ENCODE data around the gene CIBAR2.

The CIBAR2 gene

GRCh38 chr16:85100265-85100664 lies 12.0 kb downstream of the CIBAR2 start:
- no peak for FAIRE-seq

GRCh38 chr16:85098565-85098964 lies 13.7 kb downstream of the CIBAR2 start:
- no peak for FAIRE-seq

GRCh38 chr16:85096921-85097320 lies 15.4 kb downstream of the CIBAR2 start:
- no peak for FAIRE-seq

GRCh38 chr16:85094812-85095211 lies 17.5 kb downstream of the CIBAR2 start:
- no peak for FAIRE-seq

- no peak for FAIRE-seq
These were observed 18.0 kb downstream of the CIBAR2 start for GRCh38 chr16:85094176-85094805.

- no peak for FAIRE-seq
These were observed 18.6 kb downstream of the CIBAR2 start for GRCh38 chr16:85093705-85094104.

GRCh38 chr16:85092851-85093250 lies 19.4 kb downstream of the CIBAR2 start:
- FAIRE-seq, result no peak

GRCh38 chr16:85092309-85092708 lies 20.0 kb downstream of the CIBAR2 start:
- no peak for FAIRE-seq

DNA sequence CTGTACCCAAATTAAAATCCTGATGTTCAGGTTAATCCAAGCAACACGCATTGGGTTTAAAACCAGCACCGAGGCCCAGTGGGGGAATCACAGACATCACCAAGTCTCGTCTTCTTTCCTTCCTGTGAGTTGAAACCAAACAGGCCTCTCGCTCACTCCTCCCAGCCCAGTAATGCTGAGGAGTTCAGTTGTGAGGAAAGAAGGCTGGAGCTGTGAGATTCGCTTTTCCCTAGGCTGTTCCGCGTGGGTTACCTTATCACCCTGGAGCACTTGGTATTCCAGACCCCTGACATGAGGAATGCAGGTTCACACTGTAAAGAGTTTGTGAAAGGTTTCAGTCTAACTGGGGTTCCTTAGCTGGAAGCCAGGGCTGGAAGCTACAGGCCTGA lies 20.8 kb downstream of the CIBAR2 start:
- no peak for FAIRE-seq

- FAIRE-seq, result no peak
These were observed 21.3 kb downstream of the CIBAR2 start for GRCh38 chr16:85090873-85091521.

DNA sequence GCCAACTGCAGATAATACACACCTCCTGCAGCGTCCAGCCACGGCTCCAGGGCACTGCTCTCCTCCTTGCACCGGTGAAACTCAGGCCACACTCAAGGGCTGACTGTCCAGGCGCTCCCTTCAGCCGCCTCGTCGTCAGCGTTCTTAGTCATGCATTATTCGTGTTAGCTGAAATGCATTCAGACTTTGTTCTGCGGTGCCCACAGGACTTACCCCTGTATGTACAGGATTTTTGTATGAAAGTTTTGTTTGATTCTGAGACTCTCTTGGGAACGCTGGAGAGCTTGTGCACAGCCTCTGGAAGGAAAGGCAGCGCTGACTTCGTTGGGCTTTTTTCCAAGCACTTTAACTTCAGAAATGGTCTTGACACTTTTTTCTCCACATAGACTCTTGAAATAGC lies 22.1 kb downstream of the CIBAR2 start:
- no peak for FAIRE-seq

GRCh38 chr16:85089525-85089924 lies 22.7 kb downstream of the CIBAR2 start:
- FAIRE-seq, result no peak

DNA sequence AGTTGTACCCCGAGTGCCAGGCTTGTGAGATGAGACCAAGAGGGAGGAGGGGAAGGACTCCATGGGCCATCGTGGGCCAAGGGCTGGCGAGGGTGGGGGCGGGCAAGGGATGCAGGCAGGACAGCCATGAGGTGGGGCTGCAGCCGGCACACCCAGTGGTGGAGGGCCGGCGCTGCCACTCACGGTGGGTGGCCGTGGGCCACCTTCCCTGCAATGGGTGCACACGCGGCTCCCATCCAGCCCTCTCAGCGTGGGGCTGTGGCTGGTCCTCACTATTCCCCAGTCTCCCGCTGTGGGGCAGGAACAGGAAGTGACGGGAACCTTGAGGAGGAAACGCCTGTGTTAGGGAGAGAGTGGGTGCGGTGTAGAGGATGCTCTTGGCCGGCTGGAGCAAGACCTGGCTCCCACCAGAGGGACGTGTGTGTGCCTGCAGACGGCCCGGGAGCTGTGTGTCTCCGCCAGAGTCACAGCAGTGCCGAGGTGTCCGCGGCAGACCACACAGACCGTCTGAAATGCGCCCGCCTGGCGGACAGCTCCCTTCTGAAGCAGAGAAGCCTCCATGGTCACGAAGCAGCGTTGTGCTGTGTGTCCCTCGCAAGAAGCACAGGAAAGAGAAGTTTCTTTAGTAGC lies 23.6 kb downstream of the CIBAR2 start:
- FAIRE-seq, result no peak

- FAIRE-seq, result no peak
These were observed 24.2 kb downstream of the CIBAR2 start for GRCh38 chr16:85087899-85088569.

DNA sequence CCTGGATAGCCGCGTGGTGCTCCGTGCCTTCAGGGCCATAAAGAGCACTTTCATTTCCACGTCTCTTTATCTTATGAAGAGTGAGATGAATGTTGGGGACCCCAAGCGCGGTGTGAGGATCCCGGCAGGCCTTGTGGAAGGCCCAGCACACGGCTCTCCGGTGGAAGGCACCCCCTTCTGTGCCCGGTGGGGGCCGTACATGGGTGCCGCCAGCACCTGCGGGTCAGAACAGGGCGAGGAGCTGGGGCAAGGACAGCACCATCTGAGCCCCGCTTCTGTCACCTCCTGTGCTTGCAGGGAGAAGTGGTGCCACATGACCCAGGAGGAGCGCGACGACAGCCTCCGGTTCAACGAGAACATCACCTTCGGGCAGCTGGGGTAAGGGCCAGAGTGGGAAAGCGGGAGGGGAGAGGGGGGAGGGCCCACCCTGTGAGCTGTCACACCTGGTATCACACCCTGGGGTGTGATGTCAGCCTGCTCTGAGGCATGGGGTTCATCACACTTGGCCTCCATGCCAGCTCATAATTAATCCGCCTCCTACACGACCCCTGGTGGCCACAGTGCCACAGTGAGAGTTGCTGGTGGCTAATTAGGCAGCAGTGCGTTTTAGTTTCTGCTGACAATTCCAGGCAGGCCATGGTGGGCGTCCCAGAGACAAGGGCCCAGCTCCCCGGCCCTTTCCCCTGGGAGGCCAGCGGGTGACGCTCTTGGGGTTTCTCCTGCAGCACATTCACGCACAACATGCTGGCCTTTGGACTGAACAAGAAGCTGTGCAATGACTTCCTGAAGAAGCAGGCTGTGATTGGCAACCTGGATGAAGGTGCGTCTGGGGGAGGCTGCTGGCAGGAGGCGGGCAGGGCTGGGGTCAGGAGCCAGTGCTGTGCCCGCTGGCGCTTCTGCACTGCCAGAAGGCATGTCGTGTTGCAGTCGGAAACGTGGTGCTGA lies 25.7 kb downstream of the CIBAR2 start:
- no peak for FAIRE-seq

GRCh38 chr16:85085721-85086120 lies 26.6 kb downstream of the CIBAR2 start:
- FAIRE-seq, result no peak

- FAIRE-seq, result no peak
These were observed 27.3 kb downstream of the CIBAR2 start for GRCh38 chr16:85084841-85085510.

GRCh38 chr16:85083051-85083639 lies 29.1 kb downstream of the CIBAR2 start:
- no peak for FAIRE-seq

DNA sequence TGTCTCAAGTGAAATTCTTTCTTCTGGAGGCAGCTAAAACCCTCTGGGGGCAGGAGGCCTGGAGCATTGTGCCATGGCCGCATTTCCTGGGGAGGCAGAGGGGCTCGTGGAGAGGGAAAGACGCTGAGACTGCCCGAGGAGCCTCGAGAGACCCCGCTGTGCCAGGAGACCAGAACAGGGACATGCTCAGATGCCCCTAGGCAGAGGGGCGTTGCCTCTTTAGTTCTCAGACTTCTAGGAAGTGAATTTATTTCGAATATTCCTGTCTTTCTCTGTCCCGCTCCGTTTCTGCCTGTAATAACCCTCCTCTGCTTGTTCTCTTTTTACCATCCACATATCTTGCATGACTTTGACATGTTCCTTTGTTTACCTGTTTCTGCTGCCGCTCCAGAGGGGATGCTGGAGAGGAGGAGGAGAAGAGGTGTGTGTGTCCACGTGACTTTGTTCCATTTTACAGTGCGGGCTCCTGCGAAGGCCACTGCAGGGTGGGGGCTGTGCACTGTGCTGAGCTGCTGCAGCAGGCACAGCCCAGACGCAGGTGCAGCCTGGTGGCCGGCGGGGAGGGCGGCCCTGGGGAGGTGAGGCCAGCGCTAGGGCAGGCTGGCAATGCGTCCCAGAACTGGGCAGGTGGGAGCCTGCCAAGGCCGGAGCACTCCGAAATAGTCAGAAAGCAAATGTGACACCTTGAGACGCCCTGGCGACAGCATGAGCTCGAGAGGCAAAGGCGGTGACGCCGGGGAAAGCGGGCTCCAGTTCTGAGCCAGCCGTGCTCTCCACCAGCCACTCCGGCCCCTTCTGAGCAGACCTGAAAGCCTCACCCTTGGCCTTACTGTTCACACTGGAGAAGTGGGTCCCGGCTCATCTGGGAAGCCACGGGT lies 29.9 kb downstream of the CIBAR2 start:
- no peak for FAIRE-seq

DNA sequence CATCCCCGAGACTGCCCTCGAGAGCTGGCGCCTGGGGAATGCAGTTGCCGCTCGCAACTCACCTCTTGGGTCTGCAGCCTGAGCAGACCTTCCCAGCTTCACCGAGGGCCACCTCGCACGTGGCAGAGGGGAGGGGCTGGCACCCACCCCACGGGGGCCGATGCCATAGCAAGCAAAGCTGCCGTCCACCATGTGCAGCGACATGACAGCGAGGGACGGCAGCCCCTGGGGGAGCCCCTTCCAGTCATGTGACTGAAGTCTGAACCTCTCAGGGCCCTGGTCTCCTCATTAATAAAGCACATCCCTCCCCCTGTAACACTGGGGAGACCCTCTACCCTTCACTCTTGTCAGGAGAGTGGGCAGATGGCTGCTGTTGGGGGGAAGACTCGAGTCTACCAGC lies 30.5 kb downstream of the CIBAR2 start:
- FAIRE-seq, result no peak

DNA sequence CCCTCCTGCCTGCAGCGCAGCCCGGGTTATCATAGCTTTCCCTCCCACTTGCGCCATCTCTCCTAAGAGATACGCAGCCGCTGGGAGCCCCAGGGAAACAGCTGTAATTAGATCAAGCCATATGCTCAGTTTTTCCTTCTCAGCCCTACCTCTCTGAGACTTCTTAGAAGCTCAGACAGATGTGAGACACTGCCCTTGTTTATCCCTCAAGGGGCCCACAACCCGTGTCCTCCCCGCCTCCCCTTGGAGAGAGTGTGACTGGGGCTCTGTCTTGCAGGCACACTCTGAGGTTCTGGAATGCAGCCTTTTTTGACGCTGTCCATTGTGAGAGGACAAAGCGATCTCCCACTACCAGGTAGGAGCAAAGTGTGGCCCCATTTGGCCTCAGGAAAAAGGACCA lies 31.2 kb downstream of the CIBAR2 start:
- no peak for FAIRE-seq

Measured in colon (tissue), 2 donors.